ENCODE data around the gene RTN1. TPM values are rescaled to one million over a fixed set of nuclear protein-coding genes. Genes with fewer than 3 reads are reported as not detected.

Gene RTN1
- total and polyA plus RNA-seq, 2 of the 8 experiments (the other 6 are each of a cell fraction or from before 2014, with no cell fraction given), result 2.8 to 4.9 TPM

DNA sequence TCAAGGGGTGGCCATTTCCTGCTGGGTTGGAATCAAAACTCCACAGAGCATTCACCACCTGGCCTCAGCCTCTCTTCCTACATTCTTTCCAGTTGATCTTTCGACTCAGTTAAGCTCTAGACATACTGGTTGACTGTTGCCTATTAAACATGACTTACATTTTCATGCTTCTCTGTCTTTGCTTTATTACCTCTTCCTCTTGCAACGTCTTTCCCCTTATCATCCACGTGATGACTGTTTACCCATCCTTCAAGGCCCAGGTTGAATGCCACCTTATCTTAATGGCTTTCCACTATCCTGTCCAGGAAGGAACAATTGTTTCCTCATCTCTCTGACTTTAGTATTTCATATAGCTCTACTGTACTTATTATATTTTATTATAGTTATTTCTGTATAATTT, 269.5 kb downstream of the RTN1 start:
- FAIRE-seq (no peak), DNase-seq (ENCODE audit: low read depth in 1 of 2, low spot score in 2 of 2) (no peak)
- Histone ChIP-seq H3K56ac (replicated peaks; ENCODE audit: insufficient read length, low read depth, low read length) (no peak overlapping the region), H3K9ac (replicated peaks in 1 of 4; ENCODE audit: extremely low read depth in 1 of 4, low read depth in 3 of 4, low read length in 3 of 4) (no peak overlapping the region), H3K27me3 (replicated peaks in 1 of 4; ENCODE audit: control insufficient read depth in 3 of 4, extremely low read depth in 1 of 4, insufficient read depth in 3 of 4, low read length in 3 of 4) (no peaks in the 10 kb centered on the region), H3K14ac (ENCODE audit: insufficient read length) (no peak overlapping the region), H3K18ac (ENCODE audit: extremely low read depth, low read length) (no peak overlapping the region), H4K8ac (ENCODE audit: extremely low read depth, insufficient read depth, low read length) (no peak overlapping the region), H4K91ac (replicated peaks; ENCODE audit: insufficient read length, low read length) (no peak overlapping the region), H2BK120ac (replicated peaks; ENCODE audit: low read depth, low read length) (no peak overlapping the region), H3K9me3 (ENCODE audit: insufficient read depth in 2 of 2, low read depth in 1 of 2, low read length in 1 of 2) (no peaks in the 10 kb centered on the region), H2BK20ac (ENCODE audit: low read length) (no peak overlapping the region), H3K4me2 (ENCODE audit: insufficient read depth in 1 of 2, low read depth in 2 of 2, low read length in 2 of 2) (no peak overlapping the region), H3K79me2 (ENCODE audit: control insufficient read depth in 1 of 2, insufficient read depth in 2 of 2, low read length in 2 of 2) (no peaks in the 10 kb centered on the region), H2AK5ac (ENCODE audit: low read depth, low read length) (no peak overlapping the region), H2BK15ac (ENCODE audit: low read length) (no peak overlapping the region), H3K4me1 (replicated peaks in 1 of 4; ENCODE audit: control insufficient read depth in 3 of 4, insufficient read depth in 4 of 4, low read length in 3 of 4) (no peaks in the 10 kb centered on the region), H3K79me1 (ENCODE audit: low read depth, low read length) (no peaks in the 10 kb centered on the region), H2BK12ac (ENCODE audit: low read depth, low read length) (no peak overlapping the region), H3K23ac (ENCODE audit: insufficient read length) (no peak overlapping the region), H4K20me1 (replicated peaks in 1 of 2; ENCODE audit: control insufficient read depth in 1 of 2, insufficient read depth in 2 of 2, low read length in 2 of 2) (no peaks in the 10 kb centered on the region), H2AFZ (ENCODE audit: low read length) (no peak overlapping the region), H3K4ac (replicated peaks; ENCODE audit: insufficient read length, low read depth, low read length) (no peak overlapping the region), H3K23me2 (ENCODE audit: low read depth, low read length) (no peaks in the 10 kb centered on the region), H4K5ac (ENCODE audit: insufficient read length, low read depth, low read length) (no peak overlapping the region), H2BK5ac (ENCODE audit: low read depth, low read length) (no peak overlapping the region), H3K36me3 (ENCODE audit: control insufficient read depth in 2 of 4, insufficient read depth in 4 of 4, low read length in 3 of 4) (no peaks in the 10 kb centered on the region), H3K4me3 (ENCODE audit: extremely low read depth in 1 of 4, insufficient read depth in 2 of 4, low read depth in 3 of 4, low read length in 4 of 4) (no peak overlapping the region), H3K27ac (ENCODE audit: low read depth, low read length) (no peak overlapping the region)
- WGBS, 2 experiments (ENCODE audit: extremely low coverage in 1 of 2, insufficient coverage in 1 of 2, insufficient read length in 1 of 2, insufficient replicate concordance in 2 of 2, low coverage in 1 of 2, low lambda C conversion rate in 2 of 2, missing lambda C conversion rate in 1 of 2), result 91% methylated on average over 3 of the region's 3 CpGs; no CpG with 5 or more reads in 1 of the 2 experiments
- TF ChIP-seq POLR2AphosphoS5 (IDR thresholded peaks at IDR 0.05; ENCODE audit: low read depth, low read length), result no peak
- no peak for TF ChIP-seq NRF1 (IDR thresholded peaks at IDR 0.05; ENCODE audit: low read depth, low read length)
- no peak for TF ChIP-seq BCL11A (IDR thresholded peaks at IDR 0.05; ENCODE audit: low read depth in 2 of 2, low read length in 2 of 2)
- TF ChIP-seq, protein P1, sequence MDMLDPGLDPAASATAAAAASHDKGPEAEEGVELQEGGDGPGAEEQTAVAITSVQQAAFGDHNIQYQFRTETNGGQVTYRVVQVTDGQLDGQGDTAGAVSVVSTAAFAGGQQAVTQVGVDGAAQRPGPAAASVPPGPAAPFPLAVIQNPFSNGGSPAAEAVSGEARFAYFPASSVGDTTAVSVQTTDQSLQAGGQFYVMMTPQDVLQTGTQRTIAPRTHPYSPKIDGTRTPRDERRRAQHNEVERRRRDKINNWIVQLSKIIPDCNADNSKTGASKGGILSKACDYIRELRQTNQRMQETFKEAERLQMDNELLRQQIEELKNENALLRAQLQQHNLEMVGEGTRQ (IDR thresholded peaks at IDR 0.05; ENCODE audit: low read length), result no peak
- TF ChIP-seq, protein P2, sequence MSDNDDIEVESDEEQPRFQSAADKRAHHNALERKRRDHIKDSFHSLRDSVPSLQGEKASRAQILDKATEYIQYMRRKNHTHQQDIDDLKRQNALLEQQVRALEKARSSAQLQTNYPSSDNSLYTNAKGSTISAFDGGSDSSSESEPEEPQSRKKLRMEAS (IDR thresholded peaks at IDR 0.05), result no peak
- no peak for TF ChIP-seq POU5F1 (IDR thresholded peaks at IDR 0.05; ENCODE audit: low read depth, low read length)
- no peak for TF ChIP-seq KDM1A (IDR thresholded peaks at IDR 0.05; ENCODE audit: borderline replicate concordance, low read length)
- no peak for TF ChIP-seq BACH1 (IDR thresholded peaks at IDR 0.05; ENCODE audit: low read length)
- TF ChIP-seq CTBP2 (IDR thresholded peaks at IDR 0.05; ENCODE audit: borderline replicate concordance, insufficient read depth, insufficient read length, low read length), result no peak
- TF ChIP-seq TCF12 (IDR thresholded peaks at IDR 0.05; ENCODE audit: low read depth, low read length), result no peak
- TF ChIP-seq SUZ12 (IDR thresholded peaks at IDR 0.05; ENCODE audit: low read length), result no peak
- no peak for TF ChIP-seq SRF (IDR thresholded peaks at IDR 0.05; ENCODE audit: low read depth, low read length)
- no peak for TF ChIP-seq RBBP5 (IDR thresholded peaks at IDR 0.05; ENCODE audit: borderline replicate concordance, low read depth, low read length)
- TF ChIP-seq POLR2A (IDR thresholded peaks at IDR 0.05; ENCODE audit: control extremely low read depth in 1 of 2, low read depth in 2 of 2, low read length in 2 of 2), result no peak
- ChIA-PET CTCF (ENCODE audit: partially characterized antibody) (no interaction called here), POLR2A (ENCODE audit: partially characterized antibody) (interaction anchor here (1.0 kb wide), 1 partner anchor 11 kb away, joined by 3 read pairs; no protein-coding TSS in a partner anchor)

Data from H1 (cell line).